Measurements from ENCODE around the gene C1QTNF7.

C1QTNF7 gene

DNA sequence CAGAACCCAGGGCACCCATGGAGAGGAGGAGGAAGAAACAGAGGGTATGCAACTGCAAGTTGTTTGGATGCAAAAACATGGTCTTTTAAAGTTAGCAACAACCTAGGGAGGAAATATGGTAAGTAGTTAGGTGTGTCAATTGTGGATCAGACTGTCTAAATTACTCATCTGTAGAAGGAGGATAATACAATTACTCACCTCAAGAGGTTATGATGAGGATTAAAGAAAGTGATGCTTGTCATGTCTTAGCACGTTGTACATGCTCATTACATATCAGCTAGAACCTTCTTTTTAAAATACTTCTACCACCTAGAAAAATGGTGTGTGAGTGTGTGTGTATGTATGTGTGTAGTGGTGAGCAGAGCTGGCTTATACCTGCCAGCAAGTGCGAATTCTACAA, 2.3 kb upstream of the C1QTNF7 start:
- no peak overlapping the region for H3K4me3 Mint-ChIP-seq
- no peaks in the 10 kb centered on the region for H3K9me3 Mint-ChIP-seq
- H3K27ac Mint-ChIP-seq, result no peak overlapping the region
- H3K36me3 Mint-ChIP-seq (ENCODE audit: low read depth), result no peaks in the 10 kb centered on the region
- peaks cover 20% of the 10 kb centered on the region for H3K4me1 Mint-ChIP-seq (ENCODE audit: low read depth)
- no peaks in the 10 kb centered on the region for H3K27me3 Mint-ChIP-seq (ENCODE audit: low read depth)

DNA sequence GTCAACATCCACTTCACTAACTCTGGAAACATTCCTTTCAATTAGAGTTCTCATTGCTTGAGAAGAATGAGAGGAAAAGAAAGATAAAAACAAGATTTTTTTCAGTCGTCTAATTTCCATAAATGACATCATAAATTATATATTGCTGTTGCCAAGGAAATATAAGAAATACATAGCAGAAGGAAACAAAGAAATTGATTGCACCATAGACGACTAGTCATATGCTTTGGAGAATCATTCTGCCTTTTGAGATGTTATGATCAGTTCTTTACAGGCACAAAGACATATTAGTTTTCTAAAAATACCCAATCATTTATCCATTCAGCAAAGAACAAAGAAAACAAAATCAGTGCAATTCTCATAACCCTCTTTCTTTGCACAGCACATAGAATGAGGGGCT, 672 bp upstream of the C1QTNF7 start:
- H3K27ac Mint-ChIP-seq, result no peak overlapping the region
- H3K4me1 Mint-ChIP-seq (ENCODE audit: low read depth), result peaks cover 20% of the 10 kb centered on the region

DNA sequence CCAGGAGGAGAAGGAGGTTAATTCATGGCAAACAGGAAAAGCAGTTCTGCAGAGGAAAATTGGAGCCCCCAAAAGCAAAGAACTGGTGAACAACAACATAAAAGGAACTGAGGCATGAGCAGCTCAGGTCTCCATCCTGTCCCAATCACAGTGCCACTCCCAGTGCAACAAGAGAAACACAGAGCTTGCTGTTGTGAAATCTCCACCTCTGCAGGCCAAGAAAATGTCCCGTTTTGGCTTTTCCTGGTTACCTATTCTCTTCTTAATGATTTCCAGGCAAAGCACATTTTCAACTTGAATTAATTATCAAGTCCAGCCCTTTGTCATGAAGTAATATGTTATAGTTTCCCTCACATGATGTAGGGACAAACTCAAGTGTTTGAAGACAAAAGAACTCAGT, 778 bp downstream of the C1QTNF7 start:
- Mint-ChIP-seq H3K27me3 (ENCODE audit: low read depth) (no peaks in the 10 kb centered on the region), H3K4me3 (no peak overlapping the region), H3K4me1 (ENCODE audit: low read depth) (peaks cover 17% of the 10 kb centered on the region)

More for the DNA sequence above, 672 bp upstream of the C1QTNF7 start:
- Mint-ChIP-seq H3K4me3 (no peak overlapping the region), H3K27me3 (ENCODE audit: low read depth) (no peaks in the 10 kb centered on the region), H3K9me3 (no peaks in the 10 kb centered on the region), H3K36me3 (ENCODE audit: low read depth) (no peaks in the 10 kb centered on the region)

DNA sequence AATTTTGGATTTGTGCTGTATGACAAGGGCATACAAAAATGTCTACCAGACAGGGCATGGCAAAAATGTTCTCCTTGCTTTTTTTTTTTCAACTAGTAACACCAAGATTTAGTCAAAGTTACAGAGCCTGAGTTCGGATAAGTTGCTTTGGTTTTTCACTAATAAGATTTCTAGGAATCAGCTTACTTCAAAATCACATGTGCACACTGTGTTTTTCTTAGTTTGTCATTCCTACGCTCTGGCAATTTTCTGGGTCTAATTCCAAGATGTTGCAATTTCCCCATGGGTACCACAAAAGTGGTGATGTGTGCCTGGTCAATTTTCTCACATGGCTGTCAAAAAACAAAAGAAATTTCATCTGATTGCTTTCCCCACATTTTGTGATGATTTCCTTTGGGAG, 6.3 kb downstream of the C1QTNF7 start:
- H3K36me3 Mint-ChIP-seq (ENCODE audit: low read depth), result no peaks in the 10 kb centered on the region
- H3K4me3 Mint-ChIP-seq, result no peak overlapping the region
- no peaks in the 10 kb centered on the region for H3K4me1 Mint-ChIP-seq (ENCODE audit: low read depth)
- H3K27ac Mint-ChIP-seq, result no peak overlapping the region
- H3K9me3 Mint-ChIP-seq, result peaks cover 3% of the 10 kb centered on the region
- no peaks in the 10 kb centered on the region for H3K27me3 Mint-ChIP-seq (ENCODE audit: low read depth)

More for the DNA sequence above, 778 bp downstream of the C1QTNF7 start:
- H3K9me3 Mint-ChIP-seq, result peaks cover 3% of the 10 kb centered on the region
- H3K36me3 Mint-ChIP-seq (ENCODE audit: low read depth), result no peaks in the 10 kb centered on the region
- no peak overlapping the region for H3K27ac Mint-ChIP-seq

DNA sequence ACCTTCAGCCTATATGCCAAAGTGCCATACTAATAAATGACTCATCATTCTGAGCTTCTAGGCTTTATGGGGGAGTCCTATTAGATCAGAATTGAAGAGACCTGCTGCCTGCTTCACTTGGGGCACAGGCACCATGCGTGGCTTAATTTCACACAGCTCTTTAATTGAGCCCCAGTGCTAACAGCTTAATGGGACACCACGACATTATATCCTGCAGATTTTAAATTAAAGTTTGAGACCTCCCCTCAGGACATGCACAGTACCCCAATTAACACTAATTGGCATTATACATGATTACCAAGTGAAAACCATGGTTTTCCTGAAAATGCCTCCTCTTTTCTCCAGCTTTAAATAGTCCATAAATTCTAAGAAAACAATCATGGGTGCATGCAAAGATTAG, 6.8 kb downstream of the C1QTNF7 start:
- no peaks in the 10 kb centered on the region for H3K36me3 Mint-ChIP-seq (ENCODE audit: low read depth)
- no peaks in the 10 kb centered on the region for H3K27me3 Mint-ChIP-seq (ENCODE audit: low read depth)
- no peak overlapping the region for H3K4me3 Mint-ChIP-seq
- peaks cover 3% of the 10 kb centered on the region for H3K9me3 Mint-ChIP-seq
- no peak overlapping the region for H3K27ac Mint-ChIP-seq
- H3K4me1 Mint-ChIP-seq (ENCODE audit: low read depth), result no peaks in the 10 kb centered on the region

DNA sequence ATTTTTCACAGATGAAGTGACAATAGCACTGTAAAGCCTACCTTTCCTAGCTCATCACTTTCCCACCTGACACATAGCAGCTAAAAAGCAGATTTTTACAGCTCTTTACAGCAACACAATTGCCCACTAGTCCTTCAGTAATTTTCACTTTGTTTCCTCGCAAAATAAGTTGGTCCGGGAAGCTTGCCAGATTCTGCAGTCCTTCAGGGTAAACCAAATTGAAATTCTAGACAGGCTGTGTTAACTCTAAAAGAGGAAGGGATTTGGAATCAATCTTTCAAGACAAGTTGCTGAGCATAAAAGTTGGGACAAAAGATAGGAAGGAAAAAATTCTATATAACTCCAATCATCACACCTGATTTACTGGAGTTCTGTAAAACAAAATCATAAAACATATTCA, 8.7 kb downstream of the C1QTNF7 start:
- Mint-ChIP-seq H3K9me3 (peaks cover 3% of the 10 kb centered on the region), H3K4me1 (ENCODE audit: low read depth) (no peaks in the 10 kb centered on the region), H3K27me3 (ENCODE audit: low read depth) (no peaks in the 10 kb centered on the region), H3K36me3 (ENCODE audit: low read depth) (no peaks in the 10 kb centered on the region), H3K4me3 (no peak overlapping the region), H3K27ac (no peak overlapping the region)

DNA sequence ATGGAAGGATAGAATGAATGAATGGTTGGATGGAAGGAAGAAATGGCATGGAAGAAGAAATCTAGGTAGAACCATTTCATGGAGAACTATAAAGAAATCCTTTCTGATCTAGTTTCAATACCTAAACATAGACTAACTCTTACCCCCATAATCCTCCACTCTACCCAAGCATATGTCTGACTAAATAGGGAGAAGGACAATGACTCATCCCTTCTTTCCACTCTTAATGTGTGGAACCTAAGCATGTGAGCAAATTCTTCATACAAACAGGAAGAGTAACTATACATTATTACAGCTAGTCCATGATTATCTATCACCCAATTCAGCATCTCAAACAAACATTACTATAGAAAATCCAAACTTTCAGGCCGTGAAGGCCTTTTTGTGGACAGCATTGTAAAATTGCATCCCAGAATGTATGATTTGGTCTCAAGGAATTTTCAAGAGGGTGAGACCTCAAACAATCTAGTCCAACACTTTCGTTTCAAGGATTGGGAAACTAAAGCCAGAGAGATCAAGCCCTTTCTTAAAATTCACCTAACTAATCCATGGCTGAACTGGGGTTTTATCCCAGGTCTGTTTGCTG, 11.2 kb downstream of the C1QTNF7 start:
- no peak overlapping the region for H3K27ac Mint-ChIP-seq
- H3K27me3 Mint-ChIP-seq (ENCODE audit: low read depth), result no peaks in the 10 kb centered on the region
- no peaks in the 10 kb centered on the region for H3K36me3 Mint-ChIP-seq (ENCODE audit: low read depth)
- H3K4me1 Mint-ChIP-seq (ENCODE audit: low read depth), result no peaks in the 10 kb centered on the region
- no peak overlapping the region for H3K4me3 Mint-ChIP-seq
- no peaks in the 10 kb centered on the region for H3K9me3 Mint-ChIP-seq

DNA sequence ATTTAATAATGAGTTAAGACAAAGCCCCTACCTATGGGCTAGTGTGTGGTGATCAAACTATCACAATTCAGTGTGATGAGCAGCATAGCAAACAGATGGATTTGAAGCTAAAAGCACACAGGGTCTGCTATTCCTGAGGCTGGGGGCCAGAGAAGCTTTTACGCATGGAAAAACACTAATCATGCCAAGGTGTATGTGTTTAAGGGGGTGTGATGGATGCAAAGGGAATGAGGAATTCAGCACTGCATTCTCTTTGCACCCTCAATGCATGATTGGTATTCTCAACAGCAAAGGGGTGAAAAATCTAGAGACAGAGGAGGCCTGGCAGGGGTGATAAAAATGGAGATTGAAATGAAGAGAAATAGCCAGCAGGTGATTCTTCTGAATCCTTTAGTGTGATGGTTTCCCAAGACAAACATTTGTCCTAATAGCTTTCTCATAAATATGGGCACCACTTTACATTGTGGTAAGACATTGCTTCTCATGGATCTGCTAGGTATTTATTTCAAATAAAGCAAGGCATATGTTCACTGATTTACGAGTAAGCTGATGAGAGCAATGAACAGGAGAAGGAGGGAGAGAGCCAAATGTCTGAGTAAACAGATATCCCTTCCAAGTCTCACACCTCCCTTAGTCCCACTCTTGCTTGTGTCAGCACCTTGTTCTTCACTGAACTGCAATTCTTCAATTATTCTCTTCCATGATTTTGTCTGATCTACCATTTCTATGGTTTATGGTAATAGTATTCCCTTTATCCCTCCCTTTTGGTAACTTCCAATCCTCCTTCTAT, 15.7 kb downstream of the C1QTNF7 start:
- Mint-ChIP-seq H3K27ac (no peak overlapping the region), H3K9me3 (peaks cover 3% of the 10 kb centered on the region), H3K36me3 (ENCODE audit: low read depth) (no peaks in the 10 kb centered on the region), H3K4me3 (no peak overlapping the region), H3K4me1 (ENCODE audit: low read depth) (no peaks in the 10 kb centered on the region), H3K27me3 (ENCODE audit: low read depth) (no peaks in the 10 kb centered on the region)

DNA sequence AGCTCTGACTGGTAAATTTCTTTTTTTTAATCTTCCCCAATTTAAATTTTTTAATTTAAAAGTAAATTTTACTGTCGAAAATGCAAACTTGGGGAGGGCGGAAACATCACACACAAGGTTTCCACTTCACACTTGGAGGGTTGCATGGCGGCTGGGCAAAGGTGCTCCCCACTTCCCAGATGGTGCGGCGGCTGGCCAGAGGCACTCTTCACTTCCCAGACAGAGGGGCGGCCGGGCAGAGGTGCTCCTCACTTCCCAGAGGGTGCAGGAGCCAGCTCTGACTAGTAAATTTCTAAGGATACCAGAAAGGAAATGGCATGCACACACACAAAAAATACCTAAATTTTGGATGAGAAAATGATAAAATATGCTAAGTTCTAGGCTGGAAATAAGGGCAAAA, 16.4 kb downstream of the C1QTNF7 start:
- Mint-ChIP-seq H3K4me3 (no peak overlapping the region), H3K27ac (no peak overlapping the region), H3K36me3 (ENCODE audit: low read depth) (no peaks in the 10 kb centered on the region), H3K27me3 (ENCODE audit: low read depth) (no peaks in the 10 kb centered on the region), H3K9me3 (peaks cover 3% of the 10 kb centered on the region), H3K4me1 (ENCODE audit: low read depth) (no peaks in the 10 kb centered on the region)

DNA sequence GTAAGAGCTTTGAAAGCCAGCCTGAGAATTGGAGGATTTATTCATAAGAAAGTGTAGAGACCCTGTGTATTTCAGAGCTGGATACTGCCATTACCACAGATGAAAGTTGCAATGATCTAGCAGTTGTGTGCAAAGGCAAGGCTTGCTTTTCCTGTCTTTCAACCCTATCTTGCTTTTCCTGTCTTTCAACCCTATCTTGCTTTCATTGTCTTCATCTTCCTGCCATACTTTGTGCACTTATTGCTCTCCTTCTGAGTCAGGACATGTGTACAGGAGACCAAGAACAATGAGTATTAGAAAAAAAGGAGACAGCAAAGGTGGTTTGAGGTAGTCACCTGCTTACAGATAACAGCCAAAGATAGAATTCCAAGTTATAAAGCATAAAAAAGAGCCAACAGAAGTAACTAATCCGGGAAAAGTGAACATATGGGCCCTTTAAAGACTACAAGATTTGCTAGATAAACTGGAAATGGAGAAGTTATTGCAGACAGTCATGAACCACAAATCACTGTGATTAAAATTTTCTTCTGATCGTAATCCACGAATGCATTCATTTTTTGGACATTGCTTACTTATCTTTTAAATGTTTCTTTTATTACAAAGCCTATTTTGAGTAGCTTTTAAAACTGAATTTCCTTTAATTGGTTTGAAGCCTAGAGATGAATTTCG, 17.2 kb downstream of the C1QTNF7 start:
- no peaks in the 10 kb centered on the region for H3K4me1 Mint-ChIP-seq (ENCODE audit: low read depth)
- no peak overlapping the region for H3K27ac Mint-ChIP-seq
- H3K27me3 Mint-ChIP-seq (ENCODE audit: low read depth), result no peaks in the 10 kb centered on the region
- no peak overlapping the region for H3K4me3 Mint-ChIP-seq
- no peaks in the 10 kb centered on the region for H3K36me3 Mint-ChIP-seq (ENCODE audit: low read depth)
- peaks cover 3% of the 10 kb centered on the region for H3K9me3 Mint-ChIP-seq

DNA sequence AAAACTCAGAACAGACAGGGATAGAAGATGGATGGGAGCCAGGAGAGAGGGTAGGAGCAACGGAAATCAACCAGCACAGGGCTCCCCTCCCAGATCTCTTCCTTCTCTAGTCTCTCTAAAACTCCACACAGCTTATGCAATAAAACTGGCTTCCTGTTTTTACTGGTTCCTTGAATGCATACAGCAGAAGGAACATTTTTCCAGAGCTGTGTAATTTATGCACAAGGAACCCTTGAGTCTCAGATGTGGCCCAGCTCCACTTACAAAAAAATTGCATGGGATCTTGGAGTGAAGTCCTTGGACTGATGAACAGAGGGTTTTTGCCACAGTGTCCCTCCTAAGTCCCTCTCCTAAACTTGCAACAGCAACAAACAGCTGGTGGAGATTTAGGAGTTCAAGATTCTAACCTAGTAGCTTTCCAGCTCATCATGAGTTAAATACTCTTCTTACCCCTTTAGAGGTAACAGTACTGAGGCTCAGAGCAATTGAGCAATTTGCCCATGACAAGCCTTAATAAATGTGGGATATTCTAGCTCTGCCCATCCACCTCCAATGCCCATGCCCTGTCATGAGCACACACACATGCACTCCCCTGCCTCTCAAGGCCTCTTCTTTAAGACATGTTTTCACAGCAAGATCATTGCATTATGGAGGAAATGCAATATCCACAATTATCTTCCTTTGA, 23.5 kb downstream of the C1QTNF7 start:
- H3K4me3 Mint-ChIP-seq, result no peak overlapping the region
- no peaks in the 10 kb centered on the region for H3K36me3 Mint-ChIP-seq (ENCODE audit: low read depth)
- no peaks in the 10 kb centered on the region for H3K4me1 Mint-ChIP-seq (ENCODE audit: low read depth)
- H3K27ac Mint-ChIP-seq, result no peak overlapping the region
- peaks cover 3% of the 10 kb centered on the region for H3K9me3 Mint-ChIP-seq
- no peaks in the 10 kb centered on the region for H3K27me3 Mint-ChIP-seq (ENCODE audit: low read depth)

DNA sequence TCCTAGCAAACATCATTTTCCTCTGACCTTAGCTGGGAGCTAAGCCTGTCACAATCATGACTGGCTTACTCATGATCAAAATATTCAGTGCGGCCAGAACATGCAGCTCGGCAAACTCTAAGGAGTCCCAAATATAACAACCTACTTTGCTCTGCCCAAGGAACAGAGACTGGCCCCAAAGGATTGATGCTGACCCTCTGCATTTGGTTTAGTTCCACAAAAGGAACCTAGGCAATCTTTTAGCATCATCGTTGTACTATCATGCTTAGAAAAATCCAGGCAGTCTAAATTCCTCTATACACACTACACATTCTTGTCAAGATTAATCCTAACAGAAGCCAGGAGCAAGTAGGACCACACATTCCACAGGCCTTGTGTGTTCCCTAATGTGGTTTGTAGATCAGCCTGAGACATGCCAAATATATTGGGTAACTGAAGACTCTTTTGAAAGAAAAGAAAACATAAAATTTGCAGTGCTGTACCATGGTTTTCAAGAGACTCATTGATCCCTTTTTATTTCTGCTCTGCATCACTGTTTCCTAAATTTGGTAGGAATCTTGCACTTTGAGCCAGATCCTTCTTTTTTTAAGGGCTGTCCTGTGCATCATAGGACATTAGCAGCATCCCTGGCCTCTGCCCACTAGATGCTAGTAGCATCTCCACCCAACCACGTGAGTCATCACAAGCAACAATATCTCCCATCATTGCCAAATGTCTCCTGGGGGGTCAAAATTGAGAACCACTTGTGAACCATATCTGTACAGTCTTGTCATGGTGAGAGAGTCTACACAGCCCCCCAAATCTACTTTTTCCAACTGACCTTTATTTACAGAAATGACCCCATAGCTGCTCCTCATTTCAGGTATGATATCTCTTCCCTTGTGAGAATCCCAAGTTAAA, 24.3 kb downstream of the C1QTNF7 start:
- H3K36me3 Mint-ChIP-seq (ENCODE audit: low read depth), result no peaks in the 10 kb centered on the region
- H3K27ac Mint-ChIP-seq, result no peak overlapping the region
- no peak overlapping the region for H3K4me3 Mint-ChIP-seq
- H3K4me1 Mint-ChIP-seq (ENCODE audit: low read depth), result no peaks in the 10 kb centered on the region
- no peaks in the 10 kb centered on the region for H3K27me3 Mint-ChIP-seq (ENCODE audit: low read depth)
- H3K9me3 Mint-ChIP-seq, result peaks cover under 1% of the 10 kb centered on the region

DNA sequence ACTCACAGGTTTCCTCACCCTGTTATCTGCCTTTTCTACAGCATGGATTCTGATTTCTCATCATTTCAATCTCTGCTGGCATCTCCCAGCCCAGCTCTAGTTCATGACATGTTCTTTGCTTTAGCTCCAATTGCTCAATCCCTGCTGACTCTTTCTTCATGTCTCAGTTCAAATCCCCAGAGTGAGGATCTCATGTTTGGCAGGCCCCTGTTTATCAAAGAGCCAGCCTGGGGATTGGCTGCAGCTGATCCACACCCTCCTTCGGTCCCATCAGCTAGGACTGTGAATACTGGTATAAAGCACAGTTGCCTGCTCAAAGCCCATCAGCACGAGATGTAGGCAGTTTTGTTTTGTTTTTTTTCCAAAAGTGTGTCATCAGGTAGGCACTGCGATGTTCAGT, 27.5 kb downstream of the C1QTNF7 start:
- no peaks in the 10 kb centered on the region for H3K36me3 Mint-ChIP-seq (ENCODE audit: low read depth)
- peaks cover 7% of the 10 kb centered on the region for H3K27me3 Mint-ChIP-seq (ENCODE audit: low read depth)
- no peak overlapping the region for H3K27ac Mint-ChIP-seq
- no peak overlapping the region for H3K4me3 Mint-ChIP-seq
- no peaks in the 10 kb centered on the region for H3K4me1 Mint-ChIP-seq (ENCODE audit: low read depth)
- no peaks in the 10 kb centered on the region for H3K9me3 Mint-ChIP-seq

Measured in T-helper 1 cell treated with Interleukin-12 subunit alpha and Interleukin-12 subunit beta and Interleukin-4 antibody, amounts not matched to agents 30 μg/mL and 1 μg/mL, for 36 hours (primary cell).